HG03460 (cell line): ENCODE results near the gene CDH23.

Source experiments
- ATAC-seq: cut with Tn5 transposase; IDR thresholded peaks from one replicate; pipeline ENCODE4 v1.9.1; 2021; ENCODE audit not compliant: unreplicated experiment

CDH23 gene

GRCh38 chr10:71554671-71555070 is 158.0 kb downstream of the CDH23 start:
- no peak for ATAC-seq

DNA sequence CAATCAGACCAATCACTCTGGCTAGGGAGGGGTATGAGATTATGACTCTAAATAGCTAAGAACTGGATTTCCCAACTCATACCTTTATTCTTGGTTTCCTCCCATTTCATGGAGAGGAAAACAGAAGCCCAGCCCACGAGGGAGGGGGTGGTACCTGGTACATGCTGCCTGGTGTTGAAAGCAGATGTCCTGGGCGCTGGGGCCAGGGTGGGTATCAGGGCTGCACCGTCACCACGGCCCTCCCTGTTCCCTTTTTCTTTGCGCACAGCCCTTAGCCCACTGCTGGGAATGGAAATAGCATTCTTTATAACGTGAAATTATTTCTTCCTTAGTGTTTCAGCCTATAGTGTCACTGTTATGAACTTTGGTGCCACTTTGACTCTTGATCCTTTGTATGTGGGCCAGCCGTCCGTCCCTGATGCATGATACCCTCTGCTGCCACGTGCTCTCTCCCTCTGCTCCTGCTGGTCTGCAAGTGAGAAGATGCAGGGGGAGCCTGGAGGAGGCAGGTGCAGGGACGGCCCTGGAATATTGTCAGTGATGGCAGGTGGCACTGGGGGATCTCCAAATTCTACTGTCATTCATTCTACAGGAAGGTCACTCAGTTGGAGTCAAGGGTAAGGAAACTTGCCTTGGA is 158.5 kb downstream of the CDH23 start:
- no peak for ATAC-seq

- no peak for ATAC-seq
Observed at GRCh38 chr10:71555724-71556119, 159.0 kb downstream of the CDH23 start.

DNA sequence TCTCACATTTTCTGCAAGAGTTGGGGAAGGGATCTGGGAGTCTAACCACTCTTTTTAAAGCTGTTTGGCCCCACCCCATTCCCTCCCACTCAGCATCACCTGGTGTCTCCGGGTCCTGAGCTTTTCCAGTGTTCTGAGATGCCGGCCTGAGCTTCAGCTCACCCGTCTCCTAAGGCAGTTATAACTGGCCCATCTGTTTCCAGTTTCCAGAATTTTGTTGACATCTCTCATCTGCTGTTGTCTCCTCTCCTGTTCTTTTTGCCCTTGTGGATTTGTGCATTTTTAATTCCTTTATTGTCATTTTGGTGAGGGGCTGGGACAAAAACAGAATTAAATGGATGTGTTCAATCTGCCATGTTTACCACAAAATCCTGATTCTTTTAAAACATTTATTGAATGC is 162.3 kb downstream of the CDH23 start:
- no peak for ATAC-seq

DNA sequence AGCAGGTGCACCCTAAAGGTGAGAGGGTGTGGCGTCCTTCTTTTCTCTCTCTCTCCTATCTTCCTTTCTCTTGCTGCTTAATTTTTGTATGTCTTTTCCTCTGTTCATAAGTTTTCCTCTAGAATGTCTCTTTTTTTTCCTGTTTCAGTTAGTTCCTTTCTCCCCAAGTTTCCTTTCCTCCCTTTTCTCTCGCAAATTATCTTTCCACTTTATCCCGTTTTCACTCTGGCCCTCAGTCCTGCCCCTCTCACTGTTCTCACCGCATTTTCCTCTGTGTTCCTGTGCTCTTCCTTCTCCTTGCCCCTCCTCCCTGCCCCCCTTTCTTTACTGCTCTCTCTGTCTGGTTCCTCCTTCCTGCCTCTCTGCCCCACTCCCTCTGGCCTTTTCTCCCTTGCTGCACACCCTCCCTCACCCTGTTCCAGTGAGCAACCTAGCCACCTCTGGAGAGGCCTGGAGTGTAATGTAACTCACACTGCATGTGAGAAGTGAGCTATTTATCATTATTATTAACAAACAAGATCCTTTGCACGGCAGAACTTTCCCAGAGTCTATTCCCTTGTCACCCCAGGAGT is 164.4 kb downstream of the CDH23 start:
- ATAC-seq = no peak

DNA sequence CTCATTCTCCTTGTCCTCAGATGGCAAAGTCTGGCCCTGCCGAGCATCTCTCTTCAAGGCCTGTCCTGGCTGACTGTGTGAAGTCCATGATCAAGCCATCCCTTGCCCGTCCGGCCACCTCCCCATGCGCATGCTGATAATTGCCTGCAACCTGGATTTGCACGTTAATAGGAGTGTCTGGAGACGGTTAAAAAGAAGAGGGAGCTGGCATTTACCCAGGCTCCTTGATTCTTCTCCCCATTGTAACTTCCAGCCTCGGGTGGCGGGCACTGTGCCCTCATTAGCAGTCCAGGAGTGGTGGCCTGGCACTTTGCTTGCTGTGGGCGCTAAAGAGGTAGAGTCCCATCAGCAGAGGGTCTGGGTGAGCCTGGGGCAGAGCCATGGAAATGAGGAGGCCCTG is 165.5 kb downstream of the CDH23 start:
- ATAC-seq = no peak

DNA sequence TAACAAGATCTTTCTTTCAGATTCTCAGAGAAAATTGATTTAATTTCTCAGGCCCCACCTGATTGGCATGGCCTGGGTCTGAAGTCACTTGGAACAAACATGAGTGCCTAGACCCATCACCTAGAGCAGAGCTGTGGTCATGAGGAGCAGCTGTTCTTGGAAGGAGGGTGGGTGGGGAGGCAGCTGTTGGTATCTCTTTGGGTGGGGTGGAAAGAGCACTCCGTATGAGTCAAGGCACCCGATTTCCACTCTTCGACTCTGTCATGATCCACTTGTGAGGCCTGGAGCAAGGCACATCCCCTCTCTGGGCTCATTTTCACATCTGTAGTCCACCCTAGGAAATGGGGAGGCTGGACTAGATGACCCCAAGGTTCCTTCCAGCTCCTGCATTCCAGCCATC is 166.2 kb downstream of the CDH23 start:
- ATAC-seq = no peak

DNA sequence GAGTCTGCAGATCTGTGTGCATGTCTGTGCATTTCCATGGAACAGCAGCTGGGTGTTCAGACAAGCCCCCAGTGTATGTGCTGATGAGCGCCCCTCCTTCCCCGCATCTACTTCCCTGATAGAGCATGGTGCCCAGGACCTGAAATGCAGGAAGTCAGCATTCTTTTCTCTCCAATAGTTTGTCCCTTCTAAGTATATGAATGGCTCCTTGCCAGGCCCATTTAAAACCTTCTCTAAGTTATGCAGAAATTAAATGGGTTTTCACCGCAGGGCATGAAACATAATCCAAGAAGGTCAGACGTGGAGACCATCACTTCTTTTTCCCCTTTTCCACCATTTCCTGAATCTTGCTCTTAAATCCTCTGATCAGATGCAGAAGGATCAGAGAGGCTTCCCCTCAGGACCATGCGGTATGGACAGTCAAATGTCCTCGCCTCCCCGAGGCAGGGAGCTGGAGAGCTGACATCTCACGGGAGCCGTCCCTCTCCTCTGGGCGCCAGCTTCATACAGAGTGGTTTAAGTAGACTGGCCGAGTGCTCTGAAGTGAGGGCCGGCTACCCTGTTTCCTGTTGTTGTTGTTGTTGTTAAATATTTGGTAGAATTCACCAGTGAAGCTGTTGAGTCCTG is 167.6 kb downstream of the CDH23 start:
- no peak for ATAC-seq

DNA sequence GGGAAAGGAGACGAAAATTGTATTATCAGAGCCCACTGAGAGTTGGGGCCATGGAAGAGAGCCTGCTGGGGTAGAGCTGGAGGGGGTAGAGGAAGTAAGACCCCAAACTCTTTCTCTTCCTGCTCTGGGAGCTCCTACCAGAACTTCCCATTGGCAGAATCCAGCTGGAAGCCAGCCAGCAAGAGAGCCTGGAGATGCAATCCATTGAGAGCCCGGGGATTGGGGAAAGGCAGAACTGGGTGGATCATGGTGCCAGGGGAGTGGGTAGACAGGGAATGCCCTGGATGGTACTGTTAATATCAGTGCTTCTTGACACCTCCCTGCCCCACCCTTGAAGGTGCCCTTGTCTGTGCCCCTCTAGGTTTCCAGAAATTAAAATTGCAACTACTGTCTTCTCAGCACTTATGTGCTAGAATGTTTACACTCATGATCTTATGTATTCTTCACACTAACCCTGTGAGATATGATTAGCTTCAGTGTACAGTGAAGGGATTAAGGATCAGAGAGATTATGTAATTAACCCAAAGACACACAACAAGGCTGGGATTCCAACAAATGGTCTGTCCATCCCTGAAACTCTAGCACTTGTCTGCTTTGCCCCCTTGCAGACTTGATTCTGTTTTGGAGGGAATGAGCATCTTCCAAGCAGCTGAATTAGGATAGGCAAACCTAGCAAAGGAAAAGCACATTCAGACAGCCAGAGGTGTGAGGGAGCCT is 168.7 kb downstream of the CDH23 start:
- ATAC-seq = no peak

DNA sequence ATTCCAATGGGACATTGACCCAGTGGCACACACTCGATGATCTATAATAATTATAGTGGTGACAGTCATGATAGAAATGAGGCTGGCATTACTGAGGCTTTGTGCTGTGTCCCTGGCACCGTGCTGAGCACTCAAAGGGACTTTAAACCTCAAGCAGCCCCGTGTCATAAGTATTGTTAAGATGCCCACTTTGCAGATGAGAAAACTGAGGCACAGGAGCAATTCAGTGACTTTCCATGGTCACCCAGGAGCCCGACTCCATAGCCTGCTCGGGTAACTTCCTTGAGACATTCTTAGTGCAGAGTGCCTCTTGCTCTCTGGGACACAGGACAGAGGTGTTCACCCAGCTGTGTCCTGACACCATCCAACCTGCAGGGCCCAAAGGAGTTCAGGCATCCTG is 170.3 kb downstream of the CDH23 start:
- ATAC-seq = no peak

DNA sequence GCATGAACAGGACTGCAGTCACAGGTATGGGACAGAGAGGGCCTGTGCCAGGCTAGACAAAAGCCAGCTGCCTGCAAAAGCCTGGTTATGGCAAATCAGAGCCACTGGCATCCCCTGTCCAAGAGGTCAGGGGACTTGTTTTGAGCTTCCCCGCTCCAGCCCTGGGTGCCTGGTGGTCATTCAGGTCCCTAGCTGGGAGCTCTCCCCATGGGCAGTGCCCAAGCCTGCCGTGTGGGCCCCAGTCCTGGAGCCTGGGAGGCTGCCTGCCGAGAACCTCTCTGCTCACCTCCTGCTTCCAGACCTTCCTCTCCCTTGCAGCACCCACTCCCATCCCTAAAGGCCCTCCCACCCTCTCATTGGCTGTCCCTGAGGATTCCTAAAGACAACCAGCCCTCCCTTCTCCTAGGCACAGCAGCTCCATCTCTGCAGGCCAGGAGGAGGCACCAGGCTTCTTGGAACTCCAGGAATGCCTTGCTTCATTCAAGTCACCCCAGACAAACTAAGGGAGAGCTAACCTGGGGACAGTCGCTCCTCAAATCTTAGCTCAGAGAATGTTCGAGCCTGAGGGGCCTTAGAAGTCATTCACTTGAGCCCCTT is 172.3 kb downstream of the CDH23 start:
- ATAC-seq = no peak

- no peak for ATAC-seq
Observed at GRCh38 chr10:71569775-71570588, 173.3 kb downstream of the CDH23 start.

- ATAC-seq = no peak
Observed at GRCh38 chr10:71571460-71572175, 174.9 kb downstream of the CDH23 start.

GRCh38 chr10:71572962-71573361 is 176.2 kb downstream of the CDH23 start:
- ATAC-seq = no peak

- no peak for ATAC-seq
Observed at GRCh38 chr10:71573562-71574518, 177.1 kb downstream of the CDH23 start.

- no peak for ATAC-seq
Observed at GRCh38 chr10:71575451-71575850, 178.7 kb downstream of the CDH23 start.

GRCh38 chr10:71575934-71576801 is 179.4 kb downstream of the CDH23 start:
- ATAC-seq = no peak

- ATAC-seq = no peak
Observed at GRCh38 chr10:71576842-71577241, 180.1 kb downstream of the CDH23 start.
